Spleen (tissue), 7 donors: ENCODE results near the gene WLS.

Experiments
- CTCF ChIP-seq, 11 experiments: fragments of 200-600 bp in 7 of 11; fragments of 450-650 bp in 4 of 11; sonication (generic) in 4 of 11; IDR thresholded peaks in 8 of 11; conservative IDR thresholded peaks in 3 of 11; 1 replicate in 7 of 11; 2 replicates in 4 of 11; pipeline versions ENCODE4 v1.4.0 to v1.8.0; 2016 to 2021; ENCODE audit warnings: antibody characterized with exemption in 11 of 11, inconsistent platforms in 4 of 11, mild to moderate bottlenecking in 1 of 11
- POLR2A ChIP-seq, 3 donors: fragments of 450-650 bp; IDR thresholded peaks; one replicate each; pipeline ENCODE4 v1.5.1; 2017; ENCODE audit warnings: antibody characterized with exemption in 3 of 3, mild to moderate bottlenecking in 1 of 3
- POLR2AphosphoS5 ChIP-seq, 3 donors: sonication (generic); formaldehyde crosslinking; IDR thresholded peaks; one replicate each; pipeline ENCODE4 v1.5.1; 2017; ENCODE audit warnings: antibody characterized with exemption in 3 of 3
- donor health status: DM: no; HTN: no; CAD: no; lungs with moderate emphysema.
- donor health status: DM: no; HTN: no; CAD: no.
- donor health status: DM: no; HTN: no; CAD: no.

GRCh38 chr1:68087184-68087583 is 145.1 kb downstream of the WLS start:
- TF ChIP-seq CTCF (IDR thresholded peaks at IDR 0.05 in 8 of 11, conservative IDR thresholded peaks at IDR 0.05 in 3 of 11) = no peak
- TF ChIP-seq POLR2A (IDR thresholded peaks at IDR 0.05) = no peak
- TF ChIP-seq POLR2AphosphoS5 (IDR thresholded peaks at IDR 0.05) = no peak
